Parathyroid adenoma (tissue), 2 donors: ENCODE measurements around the gene MAP2K6.

Experiments used
- H2AFZ ChIP-seq: fragments of 300-600 bp; sonication (generic); one replicate; pipeline ENCODE4 v1.7.0; 2017; ENCODE audit warnings: antibody characterized with exemption, mild to moderate bottlenecking
- H3K27ac ChIP-seq: fragments of 300-600 bp; sonication (generic); one replicate; pipeline ENCODE4 v1.7.0; 2017
- H3K27me3 ChIP-seq: fragments of 300-600 bp; sonication (generic); one replicate; pipeline ENCODE4 v1.7.0; 2017; ENCODE audit warnings: low read length; ENCODE audit not compliant: control insufficient read depth, insufficient read depth
- H3K36me3 ChIP-seq: fragments of 300-600 bp; sonication (generic); one replicate; pipeline ENCODE4 v1.7.0; 2017; ENCODE audit warnings: low read length; ENCODE audit not compliant: control insufficient read depth, insufficient read depth
- H3K4me1 ChIP-seq: fragments of 300-600 bp; sonication (generic); one replicate; pipeline ENCODE4 v1.7.0; 2017; ENCODE audit warnings: control low read depth
- H3K4me2 ChIP-seq: fragments of 300-600 bp; sonication (generic); one replicate; pipeline ENCODE4 v1.7.0; 2017; ENCODE audit warnings: low read length
- H3K4me3 ChIP-seq: fragments of 300-600 bp; sonication (generic); one replicate; pipeline ENCODE4 v1.7.0; 2017; ENCODE audit warnings: low read depth, low read length
- H3K79me2 ChIP-seq: fragments of 300-600 bp; sonication (generic); one replicate; pipeline ENCODE4 v1.7.0; 2017; ENCODE audit warnings: control low read depth
- H3K9ac ChIP-seq: fragments of 300-600 bp; sonication (generic); one replicate; pipeline ENCODE4 v1.7.0; 2017; ENCODE audit warnings: mild to moderate bottlenecking
- H3K9me3 ChIP-seq: fragments of 300-600 bp; sonication (generic); one replicate; pipeline ENCODE4 v1.7.0; 2017; ENCODE audit warnings: low read length; ENCODE audit not compliant: control insufficient read depth
- TF ChIP-seq, protein P1 (sequence below): fragments of 300-600 bp; sonication (generic); IDR thresholded peaks from one replicate; pipeline ENCODE4 v1.7.0; 2017; ENCODE audit warnings: antibody characterized with exemption, mild to moderate bottlenecking
- donor health status: primary hyperparathyroidism.

MAP2K6 gene

DNA sequence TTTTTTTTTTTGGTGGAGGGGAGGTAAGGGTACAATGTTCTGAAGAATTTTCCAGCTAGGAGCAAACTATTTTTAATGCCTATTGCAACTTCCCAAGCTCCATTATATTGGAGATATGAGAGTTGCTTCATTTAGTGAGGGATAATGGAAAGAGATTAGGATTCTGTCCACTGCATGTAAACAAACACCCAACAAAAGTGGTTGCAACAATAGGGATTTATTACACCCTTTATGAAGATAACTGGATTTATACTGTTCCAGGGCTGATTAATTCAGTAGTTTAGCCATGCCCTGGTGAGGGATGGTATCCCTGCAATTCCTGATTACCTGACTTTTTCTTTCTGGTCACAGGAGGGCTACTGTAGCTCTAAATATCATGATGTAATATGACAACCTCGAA is 40.5 kb downstream of the MAP2K6 start:
- Histone ChIP-seq H3K27ac (no peak overlapping the region), H3K4me1 (no peaks in the 10 kb centered on the region)
- TF ChIP-seq, protein P1, sequence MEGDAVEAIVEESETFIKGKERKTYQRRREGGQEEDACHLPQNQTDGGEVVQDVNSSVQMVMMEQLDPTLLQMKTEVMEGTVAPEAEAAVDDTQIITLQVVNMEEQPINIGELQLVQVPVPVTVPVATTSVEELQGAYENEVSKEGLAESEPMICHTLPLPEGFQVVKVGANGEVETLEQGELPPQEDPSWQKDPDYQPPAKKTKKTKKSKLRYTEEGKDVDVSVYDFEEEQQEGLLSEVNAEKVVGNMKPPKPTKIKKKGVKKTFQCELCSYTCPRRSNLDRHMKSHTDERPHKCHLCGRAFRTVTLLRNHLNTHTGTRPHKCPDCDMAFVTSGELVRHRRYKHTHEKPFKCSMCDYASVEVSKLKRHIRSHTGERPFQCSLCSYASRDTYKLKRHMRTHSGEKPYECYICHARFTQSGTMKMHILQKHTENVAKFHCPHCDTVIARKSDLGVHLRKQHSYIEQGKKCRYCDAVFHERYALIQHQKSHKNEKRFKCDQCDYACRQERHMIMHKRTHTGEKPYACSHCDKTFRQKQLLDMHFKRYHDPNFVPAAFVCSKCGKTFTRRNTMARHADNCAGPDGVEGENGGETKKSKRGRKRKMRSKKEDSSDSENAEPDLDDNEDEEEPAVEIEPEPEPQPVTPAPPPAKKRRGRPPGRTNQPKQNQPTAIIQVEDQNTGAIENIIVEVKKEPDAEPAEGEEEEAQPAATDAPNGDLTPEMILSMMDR: no peak

DNA sequence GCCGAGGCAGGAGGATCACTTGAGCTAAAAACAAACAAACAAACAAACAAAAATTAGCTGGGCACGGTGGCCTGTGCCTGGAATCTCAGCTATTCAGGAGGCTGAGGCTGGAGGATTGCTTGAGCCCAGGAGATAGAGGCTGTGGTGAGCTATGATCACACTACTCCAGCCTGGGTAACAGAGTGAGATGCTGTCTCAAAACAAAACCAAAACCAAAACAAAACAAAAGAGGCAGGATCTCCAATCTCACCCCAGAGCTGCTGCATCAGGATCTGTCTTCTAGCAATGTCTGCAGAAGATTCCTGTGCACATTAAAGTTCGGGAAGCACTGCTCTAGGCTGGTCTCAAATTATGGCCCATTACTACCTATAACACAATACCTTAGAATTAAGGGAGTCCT is 43.1 kb downstream of the MAP2K6 start:
- no peak overlapping the region for H3K9ac ChIP-seq
- no peaks in the 10 kb centered on the region for H3K36me3 ChIP-seq
- no peaks in the 10 kb centered on the region for H3K79me2 ChIP-seq
- H3K9me3 ChIP-seq: no peaks in the 10 kb centered on the region
- H3K4me1 ChIP-seq: no peaks in the 10 kb centered on the region
- TF ChIP-seq, protein P1: no peak
- no peaks in the 10 kb centered on the region for H3K27me3 ChIP-seq
- no peak overlapping the region for H3K4me3 ChIP-seq
- H2AFZ ChIP-seq: no peak overlapping the region
- no peak overlapping the region for H3K4me2 ChIP-seq
- H3K27ac ChIP-seq: no peak overlapping the region

More for the DNA sequence above, 40.5 kb downstream of the MAP2K6 start:
- Histone ChIP-seq H3K4me3 (no peak overlapping the region), H3K27me3 (no peaks in the 10 kb centered on the region), H3K79me2 (no peaks in the 10 kb centered on the region), H2AFZ (no peak overlapping the region), H3K36me3 (no peaks in the 10 kb centered on the region), H3K9ac (no peak overlapping the region), H3K9me3 (no peaks in the 10 kb centered on the region), H3K4me2 (no peak overlapping the region)

DNA sequence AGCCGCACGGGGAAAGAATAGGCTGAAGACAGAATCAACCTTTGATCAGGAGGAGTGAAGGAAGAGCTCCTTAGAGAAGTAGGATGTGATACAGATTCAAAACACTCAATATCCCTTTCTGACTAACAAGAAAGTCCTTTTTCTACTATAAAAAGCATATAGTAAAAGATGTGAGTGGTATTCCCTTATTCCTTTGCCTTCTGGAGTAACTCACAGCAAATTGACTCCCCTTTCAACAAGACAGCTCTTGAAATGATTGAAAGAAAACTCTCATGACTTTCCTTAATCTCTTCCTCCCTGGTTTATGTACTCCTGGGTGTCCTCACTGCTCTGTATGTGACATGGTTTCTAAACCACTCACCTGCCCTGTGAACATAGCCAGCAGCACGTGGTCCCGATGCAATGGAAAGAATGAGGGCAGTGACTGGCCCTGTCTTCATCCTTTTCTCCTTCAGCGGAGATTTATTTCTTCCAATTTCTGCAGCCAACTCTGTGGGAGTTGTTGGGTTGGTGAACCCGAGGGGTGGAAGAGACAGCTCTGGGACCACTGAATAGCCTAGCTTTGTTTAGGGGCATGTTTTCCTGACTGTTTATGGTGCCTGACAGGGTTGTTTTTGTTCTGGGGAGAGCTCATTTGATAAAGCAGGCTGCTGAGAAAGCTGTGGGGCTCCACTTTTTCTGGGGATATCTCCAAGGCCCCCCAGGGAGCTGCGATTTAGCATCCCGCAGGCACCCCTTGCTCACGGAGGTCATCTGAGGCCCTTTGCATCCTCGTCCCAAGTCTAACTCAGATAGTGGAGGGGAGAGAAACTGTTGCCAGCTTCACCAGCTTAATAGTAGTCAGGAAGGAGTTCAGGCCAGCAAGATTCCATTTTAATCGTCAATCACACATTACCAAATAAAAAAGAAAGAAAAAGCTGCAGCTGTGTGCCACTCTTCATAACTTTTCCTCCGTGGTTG is 46.7 kb downstream of the MAP2K6 start:
- Histone ChIP-seq H3K79me2 (no peaks in the 10 kb centered on the region), H3K4me2 (no peak overlapping the region), H3K4me3 (no peak overlapping the region), H3K9ac (no peak overlapping the region), H2AFZ (no peak overlapping the region), H3K4me1 (no peaks in the 10 kb centered on the region), H3K27me3 (no peaks in the 10 kb centered on the region), H3K9me3 (no peaks in the 10 kb centered on the region), H3K27ac (no peak overlapping the region), H3K36me3 (no peaks in the 10 kb centered on the region)
- TF ChIP-seq, protein P1: no peak

DNA sequence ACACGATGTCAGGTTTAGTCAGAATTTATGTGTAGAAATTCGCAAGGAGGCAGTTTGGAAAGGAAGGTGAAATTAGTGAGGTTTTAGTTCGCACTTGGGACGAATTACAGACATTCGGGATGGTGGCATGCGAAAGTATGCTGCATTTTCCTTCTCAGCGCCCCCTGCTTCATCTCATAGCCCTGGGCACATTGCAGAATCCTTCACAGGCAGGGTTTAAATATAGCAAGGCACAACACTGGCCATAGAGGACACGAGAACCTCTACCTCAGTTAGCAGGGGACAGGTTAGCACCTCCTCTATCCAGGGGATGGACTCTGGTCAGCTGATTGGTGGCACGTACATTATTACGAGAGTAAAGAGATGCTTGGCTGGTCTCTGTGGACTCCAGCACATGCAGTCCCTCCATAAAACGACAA is 47.5 kb downstream of the MAP2K6 start:
- Histone ChIP-seq H3K4me3 (no peak overlapping the region), H3K4me1 (no peaks in the 10 kb centered on the region), H3K27ac (no peak overlapping the region), H3K36me3 (no peaks in the 10 kb centered on the region), H3K9me3 (no peaks in the 10 kb centered on the region), H3K9ac (no peak overlapping the region), H3K79me2 (no peaks in the 10 kb centered on the region), H3K27me3 (no peaks in the 10 kb centered on the region), H3K4me2 (no peak overlapping the region), H2AFZ (no peak overlapping the region)
- TF ChIP-seq, protein P1: no peak
